Right ventricle myocardium superior (tissue), 1 donor: ENCODE results near the gene CARNS1. TPM values are rescaled to one million over a fixed set of nuclear protein-coding genes. Genes with fewer than 3 reads are reported as not detected.

Experiments
- ATAC-seq: fragments of 200-7000 bp; cut with Tn5 transposase; one replicate; pipeline ENCODE4 v1.9.1; 2020; ENCODE audit warnings: mild to moderate bottlenecking; ENCODE audit not compliant: poor library complexity
- DNase-seq: peaks from one replicate; pipeline ENCODE4 v3.0.0-alpha.2; 2020
- intact Hi-C: fragments of 100-400 bp; cut with DNase I; formaldehyde crosslinking; loops from one replicate; pipeline ENCODE4 v1.11.2; 2022
- long read RNA-seq: library from polyadenylated mRNA; unstranded; transcript quantifications from one replicate; pipeline ENCODE4 v2.0.0, GENCODE V29; 2021
- total RNA-seq: library from RNA; stranded (reverse); fragmentation: NEBNext Ultra II Directional; extraction: Animal tissue kit (Norgen Biotek cat#: 25700); gene quantifications from one replicate; pipeline ENCODE4 v1.2.1, GENCODE V29; 2021
- donor health status: DM: no; HTN: yes; CAD: no; lungs with severe emphysema.

Gene CARNS1
- 15.0 TPM for total RNA-seq
- long read RNA-seq, full-length matches to known transcripts, result 13 of 100 reads
- long read RNA-seq, partial matches to known transcripts, result 31 of 100 reads
- long read RNA-seq, other reads (novel, unspliced or antisense), result 56 of 100 reads

- ATAC-seq (peak; percentile 18), DNase-seq (no peak)
- intact Hi-C loops, result no loop called here
Observed at GRCh38 chr11:67415501-67416304, at the start of gene CARNS1. TSS of gene CARNS1 (plus strand) at chr11:67415678. CDS start at chr11:67416200, 522 bp downstream.

- DNase-seq (no peak), ATAC-seq (no peak)
- intact Hi-C loops, result no loop called here
Observed at GRCh38 chr11:67365736-67366444, 49.6 kb upstream of the CARNS1 start.

- DNase-seq (no peak), ATAC-seq (peak; percentile 30)
- intact Hi-C loops, result no loop called here
Observed at GRCh38 chr11:67366546-67366945, 48.9 kb upstream of the CARNS1 start.

GRCh38 chr11:67366961-67367760, 48.3 kb upstream of the CARNS1 start:
- intact Hi-C loops, result no loop called here
- ATAC-seq, result no peak

GRCh38 chr11:67367761-67368227, 47.7 kb upstream of the CARNS1 start:
- ATAC-seq (no peak), DNase-seq (no peak)
- intact Hi-C loops, result no loop called here

More at GRCh38 chr11:67366961-67367760, 48.3 kb upstream of the CARNS1 start:
- no peak for DNase-seq

- intact Hi-C loops, result no loop called here
- no peak for ATAC-seq
- DNase-seq, result no peak
Observed at GRCh38 chr11:67368621-67369020, 46.9 kb upstream of the CARNS1 start.

GRCh38 chr11:67369275-67369674, 46.2 kb upstream of the CARNS1 start:
- ATAC-seq, result no peak
- no peak for DNase-seq
- intact Hi-C loops, result no loop called here

GRCh38 chr11:67369801-67370284, 45.6 kb upstream of the CARNS1 start:
- ATAC-seq, result no peak
- intact Hi-C loops, result no loop called here
- no peak for DNase-seq

GRCh38 chr11:67370351-67371076, 45.0 kb upstream of the CARNS1 start:
- intact Hi-C loops, result no loop called here
- ATAC-seq (no peak), DNase-seq (no peak)

- ATAC-seq (peak; percentile 15), DNase-seq (no peak)
- intact Hi-C loops, result no loop called here
Observed at GRCh38 chr11:67371189-67371910, 44.1 kb upstream of the CARNS1 start.

- intact Hi-C loops, result no loop called here
- DNase-seq (no peak), ATAC-seq (no peak)
Observed at GRCh38 chr11:67371911-67372320, 43.6 kb upstream of the CARNS1 start.

- ATAC-seq, result no peak
- intact Hi-C loops, result no loop called here
- DNase-seq, result peak; percentile 59
Observed at GRCh38 chr11:67372321-67372992, 43.0 kb upstream of the CARNS1 start.

GRCh38 chr11:67372993-67373647, 42.4 kb upstream of the CARNS1 start, which contains the start of gene CLCF1:
TSS of gene CLCF1 (minus strand) at chr11:67373598. CDS start at chr11:67373539, 59 bp downstream.
- intact Hi-C loops, result no loop called here
- peak; percentile 75 for ATAC-seq
- DNase-seq, result peak; percentile 75

- intact Hi-C loops, result no loop called here
- ATAC-seq, result peak; percentile 53
- DNase-seq, result peak; percentile 79
Observed at GRCh38 chr11:67373648-67374570, 41.6 kb upstream of the CARNS1 start.

- ATAC-seq, result no peak
- intact Hi-C loops, result no loop called here
- DNase-seq, result no peak
Observed at GRCh38 chr11:67374571-67375281, 40.8 kb upstream of the CARNS1 start.
